NCI-H146 treated with DMSO at 0.1 percent for 48 hours (cell line): ENCODE results near the gene DNAJC6.
"Not testable (repeated sequence)": the region's sequence is repeated elsewhere in the genome, so short reads cannot be mapped to it uniquely, and the experiment has no call there.

Experiments used
- DNase-seq: peaks from one replicate; lab custom pipeline; 2025; ENCODE audit not compliant: unreplicated experiment; lab: John Stamatoyannopoulos, UW

The DNAJC6 gene

GRCh38 chr1:65309304-65310077, at the start of gene DNAJC6:
DNAJC6 (plus strand) TSS chr1:65309543; CDS start chr1:65309746, 203 bp downstream.
- DNase-seq = peak; percentile 53

- no peak for DNase-seq
Measured at GRCh38 chr1:65259816-65260215, 49.5 kb upstream of the DNAJC6 start.

- DNase-seq = no peak
Measured at GRCh38 chr1:65260851-65261473, 48.4 kb upstream of the DNAJC6 start.

GRCh38 chr1:65263286-65263685, 46.1 kb upstream of the DNAJC6 start:
- no peak for DNase-seq

- no peak for DNase-seq
Measured at GRCh38 chr1:65264197-65264929, 45.0 kb upstream of the DNAJC6 start.

- no peak for DNase-seq
Measured at GRCh38 chr1:65265296-65265650, 44.1 kb upstream of the DNAJC6 start.

- DNase-seq = peak; percentile 51
Measured at GRCh38 chr1:65265651-65266351, 43.5 kb upstream of the DNAJC6 start.

- DNase-seq = no peak
Measured at GRCh38 chr1:65266476-65266875, 42.9 kb upstream of the DNAJC6 start.

GRCh38 chr1:65267271-65267670, 42.1 kb upstream of the DNAJC6 start:
- no peak for DNase-seq

GRCh38 chr1:65267683-65268082, 41.7 kb upstream of the DNAJC6 start:
- no peak for DNase-seq

- DNase-seq = no peak
Measured at GRCh38 chr1:65269612-65270011, 39.7 kb upstream of the DNAJC6 start.

- DNase-seq = no peak
Measured at GRCh38 chr1:65276197-65276939, 33.0 kb upstream of the DNAJC6 start.

- DNase-seq = no peak
Measured at GRCh38 chr1:65277605-65278347, 31.6 kb upstream of the DNAJC6 start.

- DNase-seq = no peak
Measured at GRCh38 chr1:65278376-65279069, 30.8 kb upstream of the DNAJC6 start.

GRCh38 chr1:65279070-65279779, 30.1 kb upstream of the DNAJC6 start:
- DNase-seq = no peak

GRCh38 chr1:65281846-65282245, 27.5 kb upstream of the DNAJC6 start:
- no peak for DNase-seq

GRCh38 chr1:65284229-65284628, 25.1 kb upstream of the DNAJC6 start:
- DNase-seq = no peak

- no peak for DNase-seq
Measured at GRCh38 chr1:65289449-65289848, 19.9 kb upstream of the DNAJC6 start.

GRCh38 chr1:65291818-65292217, 17.5 kb upstream of the DNAJC6 start:
- DNase-seq = not testable (repeated sequence)
